ENCODE measurements around the gene EIF1.

- TF ChIP-seq CTCF (IDR thresholded peaks at IDR 0.05) (no peak), POLR2A (IDR thresholded peaks at IDR 0.05) (no peak)
Observed at GRCh38 chr17:41659427-41660212, 29.1 kb upstream of the EIF1 start.
